Measurements from ENCODE around the gene LRRC3.

Gene LRRC3

DNA sequence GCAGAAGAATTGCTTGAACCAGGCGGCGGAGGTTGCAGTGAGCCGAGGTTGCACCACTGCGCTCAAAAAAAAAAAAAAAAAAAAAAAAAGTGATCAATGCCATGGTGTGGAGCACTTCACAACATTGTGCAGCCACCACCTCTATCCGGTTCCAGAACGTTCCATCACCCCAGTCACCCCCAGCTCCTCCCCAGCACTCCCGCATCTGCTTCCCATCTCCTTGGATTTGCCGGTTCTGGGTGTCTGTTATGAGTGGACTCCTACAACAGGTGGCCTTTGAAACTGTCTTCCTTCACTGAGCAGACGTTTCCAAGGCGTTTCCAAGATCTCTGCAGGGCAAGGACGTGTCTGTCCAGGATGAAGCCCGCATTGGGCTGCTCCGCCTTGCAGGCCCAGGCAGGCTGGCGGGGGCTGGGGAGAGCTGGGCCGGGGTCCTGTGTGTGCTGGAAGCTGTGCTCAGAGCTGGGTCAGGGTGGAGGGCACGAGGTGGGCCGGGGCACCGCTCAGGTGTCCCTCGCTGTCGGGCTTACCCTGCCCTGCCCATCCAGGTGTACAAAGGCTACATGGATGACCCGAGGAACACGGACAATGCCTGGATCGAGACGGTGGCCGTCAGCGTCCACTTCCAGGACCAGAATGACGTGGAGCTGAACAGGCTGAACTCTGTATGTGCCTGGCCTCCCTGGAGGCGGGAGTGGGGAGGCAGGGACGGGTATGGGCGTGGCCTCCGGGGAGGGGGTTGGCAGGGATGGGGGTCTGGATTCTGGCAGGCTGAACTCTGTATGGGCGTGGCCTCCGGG, 14.9 kb upstream of the LRRC3 start:
- DNase-seq, result no peak

DNA sequence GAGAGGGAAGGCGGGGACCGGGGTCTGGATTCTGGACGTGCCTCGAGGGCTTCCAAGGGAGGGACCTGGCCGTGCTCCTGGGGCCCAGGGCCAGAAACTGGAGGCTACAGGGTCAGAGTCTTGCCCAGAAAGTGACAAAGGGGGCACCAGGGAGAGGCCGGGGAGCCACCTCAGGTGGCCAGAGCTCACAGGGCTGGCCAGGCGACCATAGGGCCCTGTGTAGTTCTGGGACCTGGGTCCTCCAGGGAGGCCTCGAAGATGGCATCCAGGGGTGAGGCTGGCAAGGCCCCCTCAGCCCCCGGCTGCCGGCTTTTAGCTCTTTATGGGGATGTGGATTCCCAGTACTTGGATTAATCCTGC, 14.3 kb upstream of the LRRC3 start:
- no peak for DNase-seq

DNA sequence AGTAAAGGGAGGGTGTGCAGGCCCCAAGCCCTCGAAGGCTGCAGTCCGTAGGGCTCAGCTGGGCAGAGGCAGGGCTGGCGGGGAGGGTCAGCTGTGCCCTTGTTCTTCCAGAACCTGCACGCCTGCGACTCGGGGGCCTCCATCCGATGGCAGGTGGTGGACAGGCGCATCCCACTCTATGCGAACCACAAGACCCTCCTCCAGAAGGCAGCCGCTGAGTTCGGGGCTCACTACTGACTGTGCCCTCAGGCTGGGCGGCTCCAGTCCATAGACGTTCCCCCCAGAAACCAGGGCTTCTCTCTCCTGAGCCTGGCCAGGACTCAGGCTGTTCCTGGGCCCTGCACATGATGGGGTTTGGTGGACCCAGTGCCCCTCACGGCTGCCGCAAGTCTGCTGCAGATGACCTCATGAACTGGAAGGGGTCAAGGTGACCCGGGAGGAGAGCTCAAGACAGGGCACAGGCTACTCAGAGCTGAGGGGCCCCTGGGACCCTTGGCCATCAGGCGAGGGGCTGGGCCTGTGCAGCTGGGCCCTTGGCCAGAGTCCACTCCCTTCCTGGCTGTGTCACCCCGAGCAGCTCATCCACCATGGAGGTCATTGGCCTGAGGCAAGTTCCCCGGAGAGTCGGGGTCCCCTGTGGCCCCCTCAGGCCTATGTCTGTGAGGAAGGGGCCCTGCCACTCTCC, 13.6 kb upstream of the LRRC3 start:
- DNase-seq, result no peak

DNA sequence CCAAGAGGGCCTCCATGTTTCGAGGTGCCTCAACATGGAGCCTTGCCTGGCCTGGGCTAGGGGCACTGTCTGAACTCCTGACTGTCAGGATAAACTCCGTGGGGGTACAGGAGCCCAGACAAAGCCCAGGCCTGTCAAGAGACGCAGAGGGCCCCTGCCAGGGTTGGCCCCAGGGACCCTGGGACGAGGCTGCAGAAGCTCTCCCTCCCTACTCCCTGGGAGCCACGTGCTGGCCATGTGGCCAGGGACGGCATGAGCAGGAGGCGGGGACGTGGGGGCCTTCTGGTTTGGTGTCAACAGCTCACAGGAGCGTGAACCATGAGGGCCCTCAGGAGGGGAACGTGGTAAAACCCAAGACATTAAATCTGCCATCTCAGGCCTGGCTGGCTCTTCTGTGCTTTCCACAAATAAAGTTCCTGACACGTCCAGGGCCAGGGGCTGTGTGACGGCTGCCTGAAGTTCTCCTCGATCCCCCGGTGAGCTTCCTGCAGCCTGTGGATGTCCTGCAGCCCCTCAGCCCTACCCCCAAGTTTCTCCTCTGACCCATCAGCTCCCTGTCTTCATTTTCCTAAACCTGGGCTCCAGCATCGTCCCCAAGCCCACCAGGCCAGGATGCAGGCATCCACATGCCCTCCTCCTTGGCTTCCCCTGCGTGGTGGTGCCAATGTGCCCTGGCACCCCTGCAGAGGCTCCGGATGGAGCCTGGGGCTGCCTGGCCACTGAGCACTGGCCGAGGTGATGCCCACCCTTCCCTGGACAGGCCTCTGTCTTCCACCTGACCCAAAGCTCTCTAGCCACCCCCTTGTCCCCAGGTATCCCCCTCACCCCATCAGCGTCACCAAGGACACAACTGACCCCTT, 12.8 kb upstream of the LRRC3 start:
- DNase-seq, result no peak

DNA sequence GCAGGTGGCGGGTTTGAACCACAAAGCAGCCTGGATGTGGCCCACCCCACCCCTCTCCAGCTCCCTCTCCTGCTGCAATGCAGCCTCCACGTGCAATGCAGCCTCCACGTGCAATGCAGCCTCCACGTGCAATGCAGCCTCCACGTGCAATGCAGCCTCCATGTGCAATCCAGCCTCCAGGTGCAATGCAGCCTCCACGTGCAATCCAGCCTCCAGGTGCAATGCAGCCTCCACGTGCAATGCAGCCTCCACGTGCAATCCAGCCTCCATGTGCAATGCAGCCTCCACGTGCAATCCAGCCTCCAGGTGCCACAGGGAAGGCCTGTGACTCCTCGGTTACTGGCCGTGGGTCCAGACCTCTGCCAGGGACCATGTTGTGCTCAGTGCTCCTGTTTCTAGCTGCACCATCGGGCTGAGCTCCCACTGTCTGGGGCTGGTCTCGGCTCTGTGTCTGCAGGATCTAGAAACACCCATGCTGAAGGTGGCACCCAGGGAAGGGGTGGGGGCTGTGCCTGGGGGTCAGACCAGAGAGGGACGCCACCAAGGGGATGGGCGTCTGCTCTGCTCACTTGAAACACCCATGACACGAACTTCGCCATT, 11.9 kb upstream of the LRRC3 start:
- DNase-seq, result no peak

DNA sequence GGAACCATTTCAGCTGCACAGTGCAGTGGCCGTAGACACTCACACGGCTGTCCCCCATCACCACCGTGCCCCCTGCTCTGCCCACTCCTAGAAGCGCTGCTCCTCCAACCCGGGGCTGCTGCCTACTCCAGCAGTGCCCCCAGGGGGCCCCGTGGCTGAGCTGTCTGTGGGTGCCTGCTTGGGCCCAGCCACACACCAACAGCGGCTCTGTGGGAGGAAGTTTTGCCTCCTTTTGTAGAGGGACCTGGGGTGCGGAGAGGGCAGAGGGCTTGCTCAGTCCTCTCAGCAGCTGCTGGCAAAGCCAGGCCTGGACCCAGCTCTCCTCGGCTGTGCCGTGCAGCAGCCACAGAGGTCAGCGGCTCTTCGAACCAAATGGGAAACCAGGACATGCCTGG, 11.4 kb upstream of the LRRC3 start:
- no peak for DNase-seq

DNA sequence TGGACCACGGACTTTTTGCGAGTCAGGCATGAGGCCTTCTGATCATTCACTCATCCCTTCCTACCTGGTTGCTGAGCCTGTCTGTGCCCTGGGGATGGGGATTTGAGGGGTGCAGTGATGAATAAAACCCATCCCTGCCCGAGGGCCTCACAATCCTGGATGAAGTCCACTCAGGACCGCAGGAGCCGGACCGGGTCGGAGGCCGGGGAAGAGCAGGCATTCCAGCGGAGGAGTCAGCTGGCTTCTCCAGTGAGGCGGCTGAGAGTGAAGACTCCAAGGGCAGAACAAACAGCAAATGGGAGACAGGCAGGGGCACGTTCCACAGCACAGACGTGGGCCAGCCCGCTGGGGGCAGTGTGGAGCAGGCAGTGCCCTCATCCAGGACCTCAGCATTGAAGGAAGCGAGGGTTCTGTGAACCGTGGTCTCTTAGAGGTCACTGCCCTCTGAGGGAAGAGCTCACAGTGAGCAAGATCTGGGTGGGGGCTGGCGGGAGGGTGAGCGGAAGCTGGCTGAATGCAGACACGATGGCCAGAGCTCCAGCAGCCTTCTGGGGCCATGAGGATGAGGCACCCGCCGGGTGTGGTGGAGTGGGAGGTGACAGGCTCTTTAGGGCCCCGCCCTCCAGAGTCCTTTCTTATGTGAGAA, 10.9 kb upstream of the LRRC3 start:
- DNase-seq, result no peak

DNA sequence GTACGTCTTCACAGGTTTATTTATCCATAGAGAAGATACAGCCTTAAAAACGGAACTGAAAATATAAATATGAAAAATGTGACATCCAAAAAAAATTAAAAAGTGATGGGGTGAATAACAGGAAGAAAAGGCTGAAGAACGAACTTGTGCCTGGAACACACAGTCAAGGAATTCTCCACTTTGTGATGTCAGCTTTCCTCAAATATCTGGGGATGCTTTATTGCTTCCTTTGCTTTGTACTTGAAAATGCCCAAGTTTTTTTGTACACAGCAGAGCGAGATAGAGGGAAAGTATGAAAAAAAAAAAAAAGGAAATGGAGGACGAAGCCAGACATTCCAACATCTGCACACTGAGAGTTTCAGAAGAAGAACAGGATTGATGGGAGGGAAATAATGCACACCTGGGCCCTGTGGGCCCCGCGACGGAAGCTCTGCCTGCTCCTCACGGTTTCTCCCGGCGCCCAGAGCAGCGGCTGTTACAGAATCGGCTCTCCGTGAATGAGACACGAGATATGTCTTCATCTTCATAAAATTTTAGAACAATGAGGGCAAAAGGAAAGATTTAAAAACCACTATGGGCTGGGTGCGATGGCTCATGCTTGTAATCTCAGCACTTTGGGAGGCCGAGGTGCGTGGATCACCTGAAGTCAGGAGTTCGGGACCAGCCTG, 10.0 kb upstream of the LRRC3 start:
- no peak for DNase-seq

DNA sequence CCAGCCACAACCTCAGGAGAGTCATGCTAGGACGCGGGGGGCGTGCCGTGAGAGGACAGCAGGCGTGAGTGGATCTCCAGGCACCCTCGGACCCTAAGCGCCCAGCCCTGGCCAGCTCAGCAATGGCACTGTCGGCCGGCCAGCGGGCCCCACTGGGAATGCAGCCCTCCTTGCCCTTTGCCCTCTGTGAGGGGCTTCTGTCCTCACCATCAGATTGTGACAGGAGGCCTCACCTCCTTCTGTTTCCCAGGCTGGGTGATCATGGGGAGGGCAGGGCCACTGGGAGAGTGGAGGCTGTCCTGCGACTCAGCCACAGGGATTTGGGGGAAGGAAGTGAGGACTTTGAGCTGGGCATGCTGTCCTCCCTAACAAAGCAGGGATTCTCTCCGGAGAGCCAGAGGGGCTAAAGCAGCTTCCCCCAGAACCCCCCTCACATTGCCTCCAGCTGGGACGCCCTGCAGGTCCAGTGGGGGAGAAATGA, 6.6 kb upstream of the LRRC3 start:
- DNase-seq, result no peak

- DNase-seq, result no peak
These were observed 5.6 kb upstream of the LRRC3 start for GRCh38 chr21:44449473-44450363.

DNA sequence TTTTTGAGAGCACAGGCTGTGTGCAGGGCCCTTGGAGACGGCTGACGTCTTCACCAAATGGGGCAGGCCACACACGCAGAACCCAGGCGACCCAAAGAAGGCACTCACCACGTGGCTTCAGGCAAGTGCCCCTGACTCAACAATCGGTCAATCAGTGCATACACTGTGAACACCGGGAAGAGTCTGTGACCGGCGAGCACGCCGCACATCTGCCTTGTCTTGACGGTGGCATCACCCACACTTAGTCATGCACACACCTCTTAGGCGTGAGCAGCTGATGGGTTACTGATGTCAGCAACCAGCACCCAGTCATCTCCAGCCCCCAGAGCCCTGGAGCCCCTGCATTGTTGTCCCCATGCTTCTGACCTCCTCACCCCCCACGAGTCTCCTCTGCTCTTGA, 4.9 kb upstream of the LRRC3 start:
- no peak for DNase-seq

DNA sequence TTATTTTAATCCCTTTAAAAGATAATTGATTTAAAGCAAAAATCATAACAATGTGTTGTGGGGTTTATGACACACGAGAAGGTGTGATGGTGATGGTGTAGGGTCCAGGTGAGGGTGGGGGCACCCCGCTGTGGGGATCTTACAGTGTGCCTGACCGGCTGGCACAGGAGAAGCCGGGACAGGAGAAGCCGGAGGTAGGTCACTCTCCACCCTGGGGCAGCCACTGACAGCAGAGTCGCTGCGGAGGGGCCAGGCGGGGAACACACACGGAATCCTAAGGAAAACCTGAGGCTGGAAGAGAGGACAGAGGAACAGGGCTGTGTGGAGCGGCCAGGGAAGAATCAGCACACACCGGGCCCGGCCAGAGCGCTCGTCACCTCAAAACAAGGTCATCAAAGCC, 4.3 kb upstream of the LRRC3 start:
- DNase-seq, result no peak

DNA sequence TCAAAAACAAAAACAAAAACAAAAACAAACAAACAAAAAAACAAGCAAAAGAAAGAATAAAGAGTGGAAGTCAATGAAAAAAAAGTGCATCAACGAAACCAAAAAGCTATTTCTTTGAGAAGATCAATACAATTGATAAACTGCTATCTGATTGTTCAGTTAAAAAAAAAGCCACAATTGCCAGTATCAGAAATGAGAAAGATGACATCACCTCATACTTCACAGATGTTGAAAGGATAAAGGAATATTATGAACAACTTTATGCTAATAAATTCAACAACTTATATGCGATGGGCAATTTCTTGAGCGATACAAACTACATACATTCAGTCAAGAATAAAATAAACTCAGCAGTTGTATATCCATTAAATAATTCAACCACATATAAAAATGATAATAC, 2.2 kb upstream of the LRRC3 start:
- no peak for DNase-seq

DNA sequence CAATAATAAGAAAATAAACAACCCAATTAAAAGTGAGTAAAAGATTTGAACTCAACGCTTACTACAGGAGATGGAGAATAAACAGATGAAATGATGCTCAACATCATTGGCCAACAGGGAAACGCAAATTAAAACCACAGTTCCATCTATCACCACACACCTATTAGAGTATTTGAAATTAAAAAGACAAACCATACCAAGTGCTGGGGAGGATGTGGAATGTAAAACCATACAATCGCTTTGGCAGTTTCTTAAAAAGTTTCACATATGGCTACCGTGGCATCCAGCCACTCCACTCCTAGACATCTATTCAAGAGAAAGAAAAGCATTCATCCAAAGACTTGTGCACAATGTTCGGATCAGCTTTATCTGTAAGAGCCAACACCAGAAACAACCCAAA, 1.3 kb upstream of the LRRC3 start:
- DNase-seq, result no peak

- DNase-seq, result no peak
These were observed 359 bp downstream of the LRRC3 start for GRCh38 chr21:44455524-44456213.

GRCh38 chr21:44456214-44456914, 1.1 kb downstream of the LRRC3 start:
- no peak for DNase-seq

GRCh38 chr21:44456915-44457736, 1.8 kb downstream of the LRRC3 start:
- no peak for DNase-seq

DNA sequence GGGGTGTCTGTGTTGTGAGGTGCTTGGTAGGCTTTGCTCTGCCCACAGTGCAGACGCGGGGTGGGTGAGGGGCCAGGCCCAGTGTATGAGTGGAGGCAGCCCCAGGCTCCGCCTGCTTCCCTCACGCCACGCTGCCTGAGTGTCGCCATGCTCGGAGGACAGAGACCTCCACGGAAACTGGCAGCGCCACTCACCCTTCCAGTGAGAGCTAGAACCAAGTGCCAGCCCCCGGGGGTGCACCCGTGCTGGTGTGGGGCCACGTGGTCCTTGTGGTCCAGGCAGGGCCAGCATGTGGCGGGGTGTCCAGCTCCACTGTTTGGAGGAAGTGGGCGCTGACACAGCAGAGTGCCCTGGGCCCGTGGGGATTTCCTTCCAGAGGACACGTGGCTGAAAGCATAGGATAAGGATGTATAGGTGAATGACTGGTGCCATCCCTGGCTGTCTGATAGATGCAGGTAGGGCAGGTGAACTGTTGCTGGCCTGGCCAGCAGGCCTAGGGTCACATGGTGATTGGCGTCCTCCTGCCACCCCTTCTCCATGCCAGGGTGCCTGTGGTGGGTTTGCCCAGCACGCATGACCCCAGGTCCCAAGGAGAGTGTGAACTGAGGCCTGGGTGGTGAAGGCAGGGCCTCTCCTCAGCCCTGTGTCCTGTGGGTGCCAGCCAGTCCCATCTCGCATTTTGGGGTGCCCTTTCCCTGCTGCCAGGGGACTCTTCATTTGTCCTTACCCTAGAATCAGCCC, 3.8 kb downstream of the LRRC3 start:
- no peak for DNase-seq

Data from cerebellar nuclear complex (tissue), 1 donor.